Kidney (tissue), 22 donors: ENCODE results near the gene DMC1. TPM values are rescaled to one million over a fixed set of nuclear protein-coding genes. Genes with fewer than 3 reads are reported as not detected.
"Not testable (repeated sequence)": the region's sequence is repeated elsewhere in the genome, so short reads cannot be mapped to it uniquely, and the experiment has no call there.

Experiments
- DNase-seq, 5 donors: peaks; one replicate each; pipeline ENCODE4 v3.0.0-alpha.2; 2013 to 2020
- FAIRE-seq: peaks from 2 replicates; lab custom pipeline; 2012; peaks lifted over from hg19 to GRCh38; lab: Jason Lieb, UNC
- H3K27ac ChIP-seq, 2 donors: one replicate each; pipeline ENCODE4 v1.7.0; 2013; ENCODE audit warnings: low read depth in 2 of 2, low read length in 2 of 2, inconsistent platforms in 1 of 2
- H3K27me3 ChIP-seq: one replicate; pipeline ENCODE4 v1.7.1; 2013; ENCODE audit warnings: low read length, inconsistent platforms; ENCODE audit not compliant: control insufficient read depth, insufficient read depth
- H3K36me3 ChIP-seq, 3 donors: one replicate each; pipeline versions ENCODE4 v1.7.0 to v1.7.1; 2013; ENCODE audit warnings: low read length in 3 of 3, control low read depth in 1 of 3, inconsistent platforms in 1 of 3; ENCODE audit not compliant: insufficient read depth in 3 of 3, control insufficient read depth in 2 of 3
- H3K4me1 ChIP-seq, 3 donors: one replicate each; pipeline versions ENCODE4 v1.7.0 to v1.7.1; 2013; ENCODE audit warnings: low read length in 3 of 3, inconsistent platforms in 1 of 3, low read depth in 1 of 3; ENCODE audit not compliant: control insufficient read depth in 2 of 3, insufficient read depth in 2 of 3
- H3K4me3 ChIP-seq, 3 donors: one replicate each; pipeline versions ENCODE4 v1.7.0 to v1.8.1; 2013; ENCODE audit warnings: low read length in 3 of 3, control low read depth in 1 of 3, inconsistent platforms in 1 of 3
- H3K9ac ChIP-seq, 3 donors: one replicate each; pipeline versions ENCODE4 v1.7.0 to v1.7.1; 2013; ENCODE audit warnings: low read length in 3 of 3, control low read depth in 1 of 3, inconsistent platforms in 1 of 3
- H3K9me3 ChIP-seq, 3 donors: one replicate each; pipeline versions ENCODE4 v1.7.0 to v1.7.1; 2013; ENCODE audit warnings: low read length in 3 of 3, control low read depth in 1 of 3, inconsistent platforms in 1 of 3; ENCODE audit not compliant: control insufficient read depth in 2 of 3, insufficient read depth in 1 of 3
- CTCF ChIP-seq: IDR thresholded peaks from 3 replicates; pipeline ENCODE4 v1.5.1; 2012; ENCODE audit warnings: mild to moderate bottlenecking, moderate library complexity, borderline replicate concordance; ENCODE audit not compliant: insufficient read depth; ENCODE audit errors: extremely low read depth
- intact Hi-C: fragments of 100-400 bp; cut with DNase I; formaldehyde crosslinking; loops from one replicate; pipeline ENCODE4 v1.11.1; 2022
- long read RNA-seq, 10 donors: library from polyadenylated mRNA in 1 of 10; unstranded in 1 of 10; transcript quantifications; one replicate each; pipeline ENCODE4 v2.0.0 and lab custom pipeline, GENCODE V29; 2021 to 2026
- polyA plus RNA-seq: library from polyadenylated mRNA; stranded (reverse); fragments of 350-450 nt; fragmentation: Illumina TruSeq; extraction: RNeasy Lipid Tissue Mini Kit (QIAGEN cat#74804); gene quantifications from one replicate; pipeline ENCODE4 v1.2.3, GENCODE V29; 2014; ENCODE audit warnings: low read depth, low replicate concordance; ENCODE audit not compliant: insufficient read depth
- total RNA-seq: library from RNA; stranded (reverse); fragmentation: NEBNext Ultra II Directional; extraction: Animal tissue kit (Norgen Biotek cat#: 25700); gene quantifications from one replicate; pipeline ENCODE4 v1.2.1, GENCODE V29; 2021
- donor health status: control.
- donor health status: control.
- donor health status: control.
- donor health status: control.
- donor health status: control.
- donor health status: DM: yes; HTN: yes; CAD: no.
- donor health status: Normal renal cell carcinoma (clear cell type).

The DMC1 gene
- total RNA-seq (0.66 TPM), polyA plus RNA-seq (not detected)
- long read RNA-seq, donor 1, partial matches to known transcripts: 0 of 1 reads
- long read RNA-seq, donor 1, other reads (novel, unspliced or antisense): 0 of 1 reads
- long read RNA-seq, donor 2: 0 reads
- long read RNA-seq, donor 3: 0 reads
- long read RNA-seq, donor 4, partial matches to known transcripts: 0 of 1 reads
- long read RNA-seq, donor 4, other reads (novel, unspliced or antisense): 0 of 1 reads
- long read RNA-seq, donor 5: 0 reads
- long read RNA-seq, donor 6, partial matches to known transcripts: 0 of 2 reads
- long read RNA-seq, donor 6, other reads (novel, unspliced or antisense): 0 of 2 reads
- long read RNA-seq, donor 7: 0 reads
- long read RNA-seq, donor 8, partial matches to known transcripts: 0 of 1 reads
- long read RNA-seq, donor 8, other reads (novel, unspliced or antisense): 0 of 1 reads
- long read RNA-seq, donor 9, partial matches to known transcripts: 0 of 1 reads
- long read RNA-seq, donor 9, other reads (novel, unspliced or antisense): 0 of 1 reads
- long read RNA-seq, donor 10: 0 reads

GRCh38 chr22:38569972-38570778 lies at the start of gene DMC1:
TSS of gene DMC1 (minus strand) at chr22:38570183. CDS start at chr22:38568256, 1,927 bp downstream.
- FAIRE-seq (no peak), DNase-seq (peak; percentile 97 to 99 (median 98))
- H3K4me1 ChIP-seq: peaks cover 0 to 2% (median 0%) of the 10 kb centered on the region in 3 donors
- no peaks in the 10 kb centered on the region for H3K36me3 ChIP-seq
- TF ChIP-seq CTCF: no peak
- peak within 1 kb of the TSS; percentile 38 to 73 for H3K27ac ChIP-seq
- H3K9ac ChIP-seq: peak within 1 kb of the TSS; percentile 49 to 70 (median 63)
- H3K27me3 ChIP-seq: no peaks in the 10 kb centered on the region
- intact Hi-C loops: loop anchor here (5.0 kb wide), 1 partner anchor 518 kb away; no protein-coding TSS in a partner anchor
- peak within 1 kb of the TSS; percentile 77 to 80 (median 79) for H3K4me3 ChIP-seq
- no peaks in the 10 kb centered on the region for H3K9me3 ChIP-seq

- DNase-seq: no peak
- Histone ChIP-seq H3K9me3 (no peaks in the 10 kb centered on the region), H3K9ac (no peak overlapping the region), H3K4me1 (no peaks in the 10 kb centered on the region), H3K27me3 (no peaks in the 10 kb centered on the region), H3K36me3 (peaks cover 2 to 5% (median 3%) of the 10 kb centered on the region in 3 donors), H3K4me3 (no peak overlapping the region), H3K27ac (no peak overlapping the region)
- intact Hi-C loops: no loop called here
- no peak for TF ChIP-seq CTCF
- FAIRE-seq: no peak
Measured at GRCh38 chr22:38618682-38619081, 48.7 kb upstream of the DMC1 start.

- no peak overlapping the region for H3K27ac ChIP-seq
- no peak overlapping the region for H3K9ac ChIP-seq
- H3K27me3 ChIP-seq: no peaks in the 10 kb centered on the region
- DNase-seq (no peak), FAIRE-seq (no peak)
- no peak for TF ChIP-seq CTCF
- intact Hi-C loops: no loop called here
- peaks cover 2 to 5% (median 3%) of the 10 kb centered on the region in 3 donors for H3K36me3 ChIP-seq
- no peaks in the 10 kb centered on the region for H3K9me3 ChIP-seq
- no peak overlapping the region for H3K4me3 ChIP-seq
- H3K4me1 ChIP-seq: no peaks in the 10 kb centered on the region
Measured at GRCh38 chr22:38618258-38618657, 48.3 kb upstream of the DMC1 start.

GRCh38 chr22:38615064-38615405 lies 45.1 kb upstream of the DMC1 start:
- H3K4me1 ChIP-seq, intact Hi-C loops, H3K9me3 ChIP-seq, H3K36me3 ChIP-seq, FAIRE-seq, H3K9ac ChIP-seq, H3K27me3 ChIP-seq, H3K4me3 ChIP-seq, H3K27ac ChIP-seq, DNase-seq: not testable (repeated sequence)
